Measurements from ENCODE around the gene PHLPP1. TPM values are rescaled to one million over a fixed set of nuclear protein-coding genes. Genes with fewer than 3 reads are reported as not detected.

The PHLPP1 gene
- total and polyA plus RNA-seq, 9 donors: 4.4 to 15.9 (median 12.0) TPM

- DNase-seq: no peak
- H3K36me3 ChIP-seq: no peaks in the 10 kb centered on the region
- peaks cover 5% of the 10 kb centered on the region for H3K4me1 ChIP-seq (ENCODE audit: insufficient read depth)
- H3K4me3 ChIP-seq: no peak overlapping the region
- H3K27me3 ChIP-seq: no peaks in the 10 kb centered on the region
- intact Hi-C loops (cut with DNase I): loop anchor here in 1 of 4 donors (10.0 kb wide), 1 partner anchor 1255 kb away; no protein-coding TSS in a partner anchor
- no peak overlapping the region for H3K27ac ChIP-seq
- TF ChIP-seq POLR2A (IDR thresholded peaks at IDR 0.05): no peak
- TF ChIP-seq EP300 (IDR thresholded peaks at IDR 0.05): no peak
- no peak for TF ChIP-seq CTCF (IDR thresholded peaks at IDR 0.05)
- no peaks in the 10 kb centered on the region for H3K9me3 ChIP-seq
- WGBS, 3 donors: 69 to 77% (median 76%) methylated on average over 6 of the region's 6 CpGs
Observed at GRCh38 chr18:62999921-63000320, 284.6 kb downstream of the PHLPP1 start.

- Histone ChIP-seq H3K4me1 (ENCODE audit: insufficient read depth) (peaks cover 5% of the 10 kb centered on the region), H3K9me3 (no peaks in the 10 kb centered on the region), H3K27me3 (no peaks in the 10 kb centered on the region), H3K27ac (no peak overlapping the region), H3K4me3 (no peak overlapping the region), H3K36me3 (no peaks in the 10 kb centered on the region)
- TF ChIP-seq EP300 (IDR thresholded peaks at IDR 0.05): no peak
- TF ChIP-seq POLR2A (IDR thresholded peaks at IDR 0.05): no peak
- TF ChIP-seq CTCF (IDR thresholded peaks at IDR 0.05): no peak
- intact Hi-C loops (cut with DNase I): no loop called here
- WGBS, 3 donors: 75 to 81% (median 77%) methylated on average over 8 of the region's 8 CpGs
- DNase-seq: no peak
Observed at GRCh38 chr18:63000839-63001238, 285.5 kb downstream of the PHLPP1 start.

- Histone ChIP-seq H3K4me3 (no peak overlapping the region), H3K27me3 (no peaks in the 10 kb centered on the region), H3K9me3 (no peaks in the 10 kb centered on the region), H3K36me3 (no peaks in the 10 kb centered on the region), H3K4me1 (ENCODE audit: insufficient read depth) (peaks cover 5% of the 10 kb centered on the region), H3K27ac (no peak overlapping the region)
- intact Hi-C loops (cut with DNase I): no loop called here
- DNase-seq: no peak
- WGBS, 3 donors: 97 to 99% (median 99%) methylated on average over 5 of the region's 5 CpGs
- TF ChIP-seq POLR2A (IDR thresholded peaks at IDR 0.05) (no peak), EP300 (IDR thresholded peaks at IDR 0.05) (no peak), CTCF (IDR thresholded peaks at IDR 0.05) (no peak)
Observed at GRCh38 chr18:63001861-63002260, 286.5 kb downstream of the PHLPP1 start.

- H3K9me3 ChIP-seq: no peaks in the 10 kb centered on the region
- H3K27ac ChIP-seq: no peak overlapping the region
- DNase-seq: no peak
- no peak for TF ChIP-seq POLR2A (IDR thresholded peaks at IDR 0.05)
- no peak for TF ChIP-seq EP300 (IDR thresholded peaks at IDR 0.05)
- no peak for TF ChIP-seq CTCF (IDR thresholded peaks at IDR 0.05)
- no peak overlapping the region for H3K4me3 ChIP-seq
- H3K36me3 ChIP-seq: no peaks in the 10 kb centered on the region
- no peaks in the 10 kb centered on the region for H3K27me3 ChIP-seq
- intact Hi-C loops (cut with DNase I): no loop called here
- WGBS, 3 donors: 94 to 95% (median 94%) methylated on average over 6 of the region's 6 CpGs
- H3K4me1 ChIP-seq (ENCODE audit: insufficient read depth): peaks cover 5% of the 10 kb centered on the region
Observed at GRCh38 chr18:63002305-63002704, 287.0 kb downstream of the PHLPP1 start.

All from ovary (tissue), 9 donors.